Adrenal gland (tissue), 5 donors: ENCODE results near the gene VWA8.

Experiments
- POLR2A ChIP-seq, 2 donors: fragments of 450-650 bp; IDR thresholded peaks; one replicate each; pipeline ENCODE4 v1.6.1; 2017; ENCODE audit warnings: antibody characterized with exemption in 2 of 2, mild to moderate bottlenecking in 2 of 2, moderate library complexity in 1 of 2
- TF ChIP-seq, protein P1 (sequence below), 6 experiments: fragments of 450-650 bp in 4 of 6; fragments of 200-600 bp in 2 of 6; sonication (generic) in 1 of 6; IDR thresholded peaks; 1 replicate in 5 of 6; 2 replicates in 1 of 6; pipeline versions ENCODE4 v1.5.1 to v1.8.0; 2016 to 2021; ENCODE audit warnings: antibody characterized with exemption in 6 of 6, mild to moderate bottlenecking in 2 of 6, moderate library complexity in 1 of 6
- donor health status: DM: no; HTN: no; CAD: no.

DNA sequence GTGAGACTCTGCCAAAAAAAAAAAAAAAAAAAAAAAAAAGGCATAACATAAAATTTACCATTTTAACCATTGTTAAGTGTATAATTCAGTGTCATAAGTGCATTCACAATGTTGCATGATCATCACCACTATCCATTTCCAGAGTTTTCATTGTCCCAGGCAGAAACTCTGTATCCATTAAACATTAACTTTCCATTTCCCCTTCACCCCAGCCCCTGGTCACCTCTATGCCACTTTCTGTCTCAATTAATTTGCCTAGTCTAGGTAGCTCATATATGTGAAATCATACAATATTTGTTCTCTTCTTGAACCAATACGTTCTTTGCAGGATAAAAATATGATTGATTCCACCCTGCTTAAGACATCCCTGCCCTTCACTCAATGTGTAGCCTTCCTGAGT lies 31.0 kb upstream of the VWA8 start:
- TF ChIP-seq, protein P1, sequence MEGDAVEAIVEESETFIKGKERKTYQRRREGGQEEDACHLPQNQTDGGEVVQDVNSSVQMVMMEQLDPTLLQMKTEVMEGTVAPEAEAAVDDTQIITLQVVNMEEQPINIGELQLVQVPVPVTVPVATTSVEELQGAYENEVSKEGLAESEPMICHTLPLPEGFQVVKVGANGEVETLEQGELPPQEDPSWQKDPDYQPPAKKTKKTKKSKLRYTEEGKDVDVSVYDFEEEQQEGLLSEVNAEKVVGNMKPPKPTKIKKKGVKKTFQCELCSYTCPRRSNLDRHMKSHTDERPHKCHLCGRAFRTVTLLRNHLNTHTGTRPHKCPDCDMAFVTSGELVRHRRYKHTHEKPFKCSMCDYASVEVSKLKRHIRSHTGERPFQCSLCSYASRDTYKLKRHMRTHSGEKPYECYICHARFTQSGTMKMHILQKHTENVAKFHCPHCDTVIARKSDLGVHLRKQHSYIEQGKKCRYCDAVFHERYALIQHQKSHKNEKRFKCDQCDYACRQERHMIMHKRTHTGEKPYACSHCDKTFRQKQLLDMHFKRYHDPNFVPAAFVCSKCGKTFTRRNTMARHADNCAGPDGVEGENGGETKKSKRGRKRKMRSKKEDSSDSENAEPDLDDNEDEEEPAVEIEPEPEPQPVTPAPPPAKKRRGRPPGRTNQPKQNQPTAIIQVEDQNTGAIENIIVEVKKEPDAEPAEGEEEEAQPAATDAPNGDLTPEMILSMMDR (IDR thresholded peaks at IDR 0.05): no peak
- no peak for TF ChIP-seq POLR2A (IDR thresholded peaks at IDR 0.05)
